ENCODE measurements around the gene LTBP2. TPM values are rescaled to one million over a fixed set of nuclear protein-coding genes. Genes with fewer than 3 reads are reported as not detected.

LTBP2 gene
- total and polyA plus RNA-seq, 2 of the 8 experiments (the other 6 are each of a cell fraction or from before 2014, with no cell fraction given): 0.48 to 0.89 TPM

DNA sequence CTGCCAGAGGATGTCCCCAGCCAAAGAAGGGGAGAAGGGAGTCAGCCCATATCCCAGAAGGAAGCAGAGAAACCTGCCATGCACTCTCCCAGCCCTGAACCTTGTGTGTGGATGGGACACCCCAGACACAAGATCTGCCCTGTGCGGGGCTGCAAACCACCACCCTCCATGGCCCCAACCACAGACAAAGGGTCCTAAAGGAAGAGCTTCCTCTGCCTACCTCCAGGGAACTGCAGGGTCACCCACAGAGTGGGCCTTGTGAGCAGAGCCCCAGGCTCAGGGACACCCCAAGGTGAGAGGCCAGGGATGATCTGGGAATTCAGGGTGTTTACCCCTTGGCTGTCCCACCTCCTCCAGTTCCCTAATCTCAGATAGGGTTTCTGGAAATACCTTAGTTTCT, 62.0 kb downstream of the LTBP2 start:
- no peak overlapping the region for H2BK20ac ChIP-seq (ENCODE audit: low read length)
- H3K27ac ChIP-seq (ENCODE audit: low read depth, low read length): no peak overlapping the region
- H3K36me3 ChIP-seq (ENCODE audit: control insufficient read depth in 2 of 4, insufficient read depth in 4 of 4, low read length in 3 of 4): no peaks in the 10 kb centered on the region
- H2AFZ ChIP-seq (ENCODE audit: low read length): no peak overlapping the region
- H3K9me3 ChIP-seq (ENCODE audit: insufficient read depth in 2 of 2, low read depth in 1 of 2, low read length in 1 of 2): no peaks in the 10 kb centered on the region
- H3K27me3 ChIP-seq (replicated peaks in 1 of 4; ENCODE audit: control insufficient read depth in 3 of 4, extremely low read depth in 1 of 4, insufficient read depth in 3 of 4, low read length in 3 of 4): no peaks in the 10 kb centered on the region
- no peak overlapping the region for H3K14ac ChIP-seq (ENCODE audit: insufficient read length)
- H4K5ac ChIP-seq (ENCODE audit: insufficient read length, low read depth, low read length): no peak overlapping the region
- peaks cover 0 to 16% (median 6%) of the 10 kb centered on the region in 4 experiments; a peak in 6 of 7 replicates for H3K4me1 ChIP-seq (replicated peaks in 1 of 4; ENCODE audit: control insufficient read depth in 3 of 4, insufficient read depth in 4 of 4, low read length in 3 of 4)
- H2BK120ac ChIP-seq (replicated peaks; ENCODE audit: low read depth, low read length): no peak overlapping the region
- H2BK5ac ChIP-seq (ENCODE audit: low read depth, low read length): 0 out of 2 replicates have a peak overlapping the region, but pooled peaks have one; percentile 16
- DNase-seq (ENCODE audit: low read depth in 1 of 2, low spot score in 2 of 2) (no peak), FAIRE-seq (no peak)
- H2BK15ac ChIP-seq (ENCODE audit: low read length): no peak overlapping the region
- no peak overlapping the region for H3K9ac ChIP-seq (replicated peaks in 1 of 4; ENCODE audit: extremely low read depth in 1 of 4, low read depth in 3 of 4, low read length in 3 of 4)
- no peak overlapping the region for H4K91ac ChIP-seq (replicated peaks; ENCODE audit: insufficient read length, low read length)
- WGBS, 2 experiments (ENCODE audit: extremely low coverage in 1 of 2, insufficient coverage in 1 of 2, insufficient read length in 1 of 2, insufficient replicate concordance in 2 of 2, low coverage in 1 of 2, low lambda C conversion rate in 2 of 2, missing lambda C conversion rate in 1 of 2): no CpG with 5 or more reads among the region's 1 CpG
- H2AK5ac ChIP-seq (ENCODE audit: low read depth, low read length): 0 out of 2 replicates have a peak overlapping the region, but pooled peaks have one; percentile 9
- no peak overlapping the region for H2BK12ac ChIP-seq (ENCODE audit: low read depth, low read length)
- no peak overlapping the region for H3K23ac ChIP-seq (ENCODE audit: insufficient read length)
- H3K79me2 ChIP-seq (ENCODE audit: control insufficient read depth in 1 of 2, insufficient read depth in 2 of 2, low read length in 2 of 2): no peaks in the 10 kb centered on the region
- H4K20me1 ChIP-seq (replicated peaks in 1 of 2; ENCODE audit: control insufficient read depth in 1 of 2, insufficient read depth in 2 of 2, low read length in 2 of 2): no peaks in the 10 kb centered on the region
- no peaks in the 10 kb centered on the region for H3K79me1 ChIP-seq (ENCODE audit: low read depth, low read length)
- CTCF ChIA-PET (ENCODE audit: partially characterized antibody): interaction anchor here (0.7 to 2.5 kb wide), 12 partner anchors 10 to 98 kb away, joined by 3 to 9 read pairs (median 4); partner anchors contain the start of gene LTBP2
- no peak overlapping the region for H3K56ac ChIP-seq (replicated peaks; ENCODE audit: insufficient read length, low read depth, low read length)
- H3K4me2 ChIP-seq (ENCODE audit: insufficient read depth in 1 of 2, low read depth in 2 of 2, low read length in 2 of 2): no peak overlapping the region
- H3K4me3 ChIP-seq (ENCODE audit: extremely low read depth in 1 of 4, insufficient read depth in 2 of 4, low read depth in 3 of 4, low read length in 4 of 4): no peak overlapping the region
- peaks cover 2% of the 10 kb centered on the region; the same call in 1 of the 2 replicates for H3K23me2 ChIP-seq (ENCODE audit: low read depth, low read length)
- no peak overlapping the region for H4K8ac ChIP-seq (ENCODE audit: extremely low read depth, insufficient read depth, low read length)
- POLR2A ChIA-PET (ENCODE audit: partially characterized antibody): interaction anchor here (1.3 kb wide), 1 partner anchor 202 kb away, joined by 3 read pairs; the partner anchor contains the start of gene VRTN
- no peak for TF ChIP-seq TAF7 (optimal IDR thresholded peaks at IDR 0.05; ENCODE audit: borderline replicate concordance, low read depth, low read length)
- no peak for TF ChIP-seq SIRT6 (IDR thresholded peaks at IDR 0.05; ENCODE audit: low read length)
- TF ChIP-seq SP1 (IDR thresholded peaks at IDR 0.05; ENCODE audit: low read depth, low read length): no peak
- no peak for TF ChIP-seq SP4 (IDR thresholded peaks at IDR 0.05; ENCODE audit: low read length)
- TF ChIP-seq KDM1A (IDR thresholded peaks at IDR 0.05; ENCODE audit: borderline replicate concordance, low read length): no peak
- TF ChIP-seq SRF (IDR thresholded peaks at IDR 0.05; ENCODE audit: low read depth, low read length): no peak
- TF ChIP-seq FOSL1 (IDR thresholded peaks at IDR 0.05; ENCODE audit: insufficient read depth, low read depth, low read length): no peak
- TF ChIP-seq SP2 (IDR thresholded peaks at IDR 0.05; ENCODE audit: low read length): no peak
- TF ChIP-seq BACH1 (IDR thresholded peaks at IDR 0.05; ENCODE audit: low read length): no peak
- TF ChIP-seq NANOG (IDR thresholded peaks at IDR 0.05; ENCODE audit: insufficient read depth, low read depth, low read length, poor library complexity, severe bottlenecking): no peak
- no peak for TF ChIP-seq EGR1 (IDR thresholded peaks at IDR 0.05; ENCODE audit: borderline replicate concordance, low read depth, low read length)
- H3K18ac ChIP-seq (ENCODE audit: extremely low read depth, low read length): no peak overlapping the region
- no peak overlapping the region for H3K4ac ChIP-seq (replicated peaks; ENCODE audit: insufficient read length, low read depth, low read length)

All from H1 (cell line).